ENCODE data around the gene SORBS1.

Gene SORBS1

DNA sequence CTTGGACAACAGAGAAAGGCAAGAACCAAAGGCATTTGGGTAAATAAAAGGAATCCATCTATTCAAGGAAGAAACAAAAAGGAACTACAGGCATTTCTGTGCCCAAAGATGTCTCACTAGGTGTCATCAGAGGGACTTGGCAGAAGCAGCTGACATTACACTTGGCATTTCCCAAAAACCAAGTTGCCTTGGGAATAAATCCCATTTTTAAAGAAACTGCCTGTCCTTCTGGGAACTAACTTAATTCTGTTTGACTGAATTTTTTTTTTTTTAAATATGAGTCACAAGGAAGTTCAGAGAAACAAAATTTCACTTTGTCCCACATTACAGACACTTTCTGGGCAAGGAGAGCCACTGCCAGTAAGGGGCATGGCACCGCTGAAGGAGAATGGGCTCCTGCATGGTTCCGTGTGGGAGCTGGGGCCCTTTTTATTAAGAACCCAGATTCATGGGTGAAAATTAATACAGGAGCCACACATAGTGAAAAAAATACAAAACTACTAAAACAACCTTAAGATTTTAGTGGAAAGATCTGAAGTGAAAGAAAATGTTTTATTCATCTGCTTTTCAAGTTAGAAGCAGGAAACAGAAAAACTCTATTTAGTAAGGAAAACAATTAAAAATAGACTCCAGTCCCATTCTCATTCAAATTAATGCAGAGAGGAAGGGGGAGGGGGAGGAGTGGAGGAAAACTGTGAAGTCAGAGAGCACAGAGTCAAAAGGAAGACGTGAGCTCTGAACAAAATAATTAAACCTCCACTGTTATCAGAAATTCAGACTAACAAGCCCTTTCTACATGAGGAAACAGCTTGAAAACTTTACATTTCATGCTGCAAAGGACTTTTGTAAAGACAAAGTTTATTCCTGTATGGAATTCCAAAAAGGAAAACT lies 151.9 kb downstream of the SORBS1 start:
- no peak for DNase-seq (ENCODE audit: low read depth in 2 of 2)

DNA sequence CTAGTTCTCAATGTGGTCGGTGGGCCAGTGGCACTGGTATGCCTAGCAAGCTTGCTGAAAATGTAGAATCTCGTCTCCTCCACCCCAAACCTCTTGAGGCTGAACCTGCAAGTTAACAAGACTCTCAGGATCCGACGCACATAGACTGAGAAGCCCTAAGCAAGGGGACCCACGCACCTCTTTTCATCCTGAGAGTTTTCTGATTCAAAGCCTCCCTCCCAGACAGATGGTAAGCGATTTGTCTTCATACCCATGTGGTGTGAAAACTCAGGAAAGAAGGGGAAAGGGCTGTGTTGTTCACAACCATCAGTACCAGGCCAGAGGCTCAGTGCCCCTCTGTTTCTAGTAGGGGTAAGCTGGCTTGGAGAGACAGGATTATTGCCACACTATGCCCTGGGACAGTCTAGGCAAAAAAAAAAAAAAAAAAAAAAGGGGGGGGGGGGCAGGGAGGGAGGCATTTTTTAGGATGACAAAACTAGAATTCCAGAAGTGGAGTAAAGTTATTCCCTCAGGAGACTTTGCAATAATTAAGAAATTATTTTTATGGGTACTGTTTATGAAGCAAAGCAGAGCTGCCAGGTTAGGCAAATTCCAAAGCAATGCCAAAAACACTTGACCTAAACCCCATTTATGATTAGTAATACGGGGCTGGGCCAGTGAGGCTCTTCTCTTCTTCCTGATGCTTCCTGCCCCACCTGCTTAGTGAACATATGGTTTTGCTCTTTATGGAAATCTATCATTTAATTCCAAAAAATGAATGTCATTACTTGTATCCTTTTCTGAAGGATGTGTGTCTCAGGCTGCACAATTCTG lies 152.8 kb downstream of the SORBS1 start:
- no peak for DNase-seq (ENCODE audit: low read depth in 2 of 2)

DNA sequence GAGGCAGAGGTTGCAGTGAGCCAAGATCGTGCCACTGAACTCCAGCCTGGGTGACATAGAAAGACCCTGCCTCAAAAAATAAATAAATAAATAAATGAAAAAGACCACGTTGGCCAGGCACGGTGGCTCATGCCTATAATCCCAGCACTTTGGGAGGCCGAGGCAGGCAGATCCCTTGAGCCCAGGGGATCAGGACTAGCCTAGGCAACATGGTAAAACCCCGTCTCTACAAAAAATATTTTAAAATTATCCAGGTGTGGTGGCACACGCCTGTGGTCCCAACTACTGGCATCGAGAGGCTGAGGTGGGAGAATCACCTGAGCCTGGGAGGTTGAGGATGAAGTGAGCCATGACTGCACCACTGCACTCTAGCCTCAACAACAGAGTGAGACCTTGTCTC lies 153.6 kb downstream of the SORBS1 start:
- no peak for DNase-seq (ENCODE audit: low read depth in 2 of 2)

DNA sequence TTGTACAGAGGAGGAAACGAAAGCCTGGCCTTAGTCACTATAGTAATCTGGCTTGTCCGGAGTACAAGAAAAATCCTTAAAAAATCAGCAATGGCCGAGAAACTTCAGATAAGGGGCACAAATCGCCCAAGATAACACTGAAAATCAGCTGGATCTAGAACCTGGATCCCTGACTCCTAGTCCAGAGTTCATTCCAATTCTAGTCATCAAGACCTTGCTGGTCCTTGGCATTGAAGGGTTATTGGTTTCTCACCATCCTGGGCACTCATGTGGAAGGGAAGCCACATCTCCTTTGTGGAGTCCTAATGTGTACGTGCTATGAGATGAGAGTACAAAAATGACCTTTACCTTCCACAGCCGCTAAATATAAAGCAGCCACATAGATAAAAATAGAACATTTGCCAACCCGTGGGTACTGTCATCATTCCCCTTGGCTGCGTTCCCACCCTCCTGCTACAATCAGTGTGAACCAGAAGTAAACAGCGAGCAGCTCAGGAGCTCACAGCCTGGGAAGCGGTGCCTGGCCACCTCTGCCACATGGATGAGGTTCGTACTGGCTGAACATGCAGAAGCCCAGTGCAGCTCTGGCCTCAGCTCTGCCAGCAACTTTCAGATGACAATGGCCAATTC lies 154.4 kb downstream of the SORBS1 start:
- DNase-seq (ENCODE audit: low read depth in 2 of 2): no peak

DNA sequence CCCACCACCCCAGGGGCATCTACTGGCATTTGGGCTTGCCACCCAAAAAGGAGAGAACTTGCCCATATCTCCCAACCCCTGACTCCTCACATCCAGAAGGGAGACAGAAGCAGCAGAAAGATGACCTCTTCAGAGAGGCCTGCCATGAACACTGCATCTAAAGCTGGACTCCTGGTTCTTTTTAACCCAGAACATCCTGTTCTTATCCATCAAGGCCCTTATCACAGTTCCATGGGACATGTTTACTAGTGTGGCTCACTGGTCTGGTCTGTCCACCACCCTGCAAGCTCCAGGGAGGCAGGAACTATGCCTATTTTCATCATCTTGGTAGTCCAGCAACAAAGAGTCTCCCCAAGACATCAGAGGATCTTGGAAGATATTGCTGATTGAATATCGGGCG lies 155.5 kb downstream of the SORBS1 start:
- no peak for DNase-seq (ENCODE audit: low read depth in 2 of 2)

DNA sequence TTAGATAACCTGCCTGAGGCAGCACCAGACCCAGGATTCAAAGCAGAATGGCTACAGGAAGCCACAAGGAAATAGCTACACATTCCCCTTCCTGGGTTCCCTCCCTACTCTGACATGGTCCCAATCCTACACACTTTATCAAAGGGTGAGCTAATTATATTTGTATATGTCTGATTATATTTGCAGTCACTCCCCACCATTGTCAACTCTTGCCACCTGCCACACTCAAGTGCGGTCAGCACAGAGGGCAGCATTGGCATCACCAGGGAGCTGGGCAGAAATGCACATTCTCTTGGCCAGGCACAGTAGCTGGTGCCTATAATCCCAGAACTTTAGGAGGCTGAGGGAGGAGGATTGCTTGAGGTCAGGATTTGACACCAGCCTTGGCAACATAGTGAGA lies 156.3 kb downstream of the SORBS1 start:
- no peak for DNase-seq (ENCODE audit: low read depth in 2 of 2)

DNA sequence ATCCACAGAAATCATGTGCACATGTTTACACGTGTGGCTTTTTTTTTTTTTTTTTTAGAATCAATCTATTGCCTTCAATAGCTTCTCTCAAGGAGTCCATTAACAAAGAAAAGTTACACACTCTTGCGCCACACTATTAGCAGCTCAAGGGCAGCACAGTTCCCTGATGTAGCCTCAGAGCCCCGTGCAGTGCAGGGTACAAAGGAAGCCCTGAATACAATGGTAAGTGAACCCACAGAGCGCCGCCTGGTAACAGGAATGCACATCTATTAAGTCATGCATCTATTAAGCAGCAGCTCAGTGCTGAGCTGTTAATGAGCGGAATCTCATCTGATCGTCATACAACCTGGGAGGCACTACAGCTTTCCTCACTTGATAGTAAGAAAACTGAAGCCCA lies 156.7 kb downstream of the SORBS1 start:
- no peak for DNase-seq (ENCODE audit: low read depth in 2 of 2)

DNA sequence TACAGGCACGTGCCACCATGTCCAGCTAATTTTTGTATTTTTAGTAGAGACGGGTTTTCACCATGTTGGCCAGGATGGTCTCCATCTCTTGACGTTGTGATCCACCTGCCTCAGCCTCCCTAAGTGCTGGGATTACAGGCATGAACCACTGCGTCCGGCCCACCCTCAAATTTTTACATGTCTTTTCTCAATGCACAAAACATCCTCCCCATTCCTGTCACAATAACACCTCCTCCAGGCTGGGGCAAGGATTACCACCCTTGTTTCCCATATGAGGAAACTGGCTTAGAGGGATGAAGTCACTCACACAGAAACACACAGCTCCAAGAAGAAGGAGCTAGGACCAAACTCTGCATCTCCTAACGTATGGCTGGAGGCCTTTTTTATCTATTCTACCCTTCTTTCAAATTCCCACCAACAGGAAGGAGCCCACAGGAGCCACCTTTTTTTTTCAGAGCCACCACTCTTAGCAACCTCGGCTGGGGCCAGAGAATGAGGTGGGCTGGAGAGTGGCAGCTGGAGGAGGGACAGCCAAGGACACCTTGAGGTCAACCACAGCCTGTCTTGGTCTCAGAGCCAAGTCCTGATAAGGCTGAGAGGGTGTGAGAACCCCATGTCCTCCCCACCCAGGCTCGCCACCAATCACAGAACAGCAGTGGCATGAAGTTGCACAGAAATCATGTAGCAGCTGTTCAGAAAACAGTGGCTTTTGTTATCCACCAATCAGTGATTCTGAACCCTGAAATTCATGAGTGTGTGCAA lies 157.3 kb downstream of the SORBS1 start:
- DNase-seq (ENCODE audit: low read depth in 2 of 2): no peak

DNA sequence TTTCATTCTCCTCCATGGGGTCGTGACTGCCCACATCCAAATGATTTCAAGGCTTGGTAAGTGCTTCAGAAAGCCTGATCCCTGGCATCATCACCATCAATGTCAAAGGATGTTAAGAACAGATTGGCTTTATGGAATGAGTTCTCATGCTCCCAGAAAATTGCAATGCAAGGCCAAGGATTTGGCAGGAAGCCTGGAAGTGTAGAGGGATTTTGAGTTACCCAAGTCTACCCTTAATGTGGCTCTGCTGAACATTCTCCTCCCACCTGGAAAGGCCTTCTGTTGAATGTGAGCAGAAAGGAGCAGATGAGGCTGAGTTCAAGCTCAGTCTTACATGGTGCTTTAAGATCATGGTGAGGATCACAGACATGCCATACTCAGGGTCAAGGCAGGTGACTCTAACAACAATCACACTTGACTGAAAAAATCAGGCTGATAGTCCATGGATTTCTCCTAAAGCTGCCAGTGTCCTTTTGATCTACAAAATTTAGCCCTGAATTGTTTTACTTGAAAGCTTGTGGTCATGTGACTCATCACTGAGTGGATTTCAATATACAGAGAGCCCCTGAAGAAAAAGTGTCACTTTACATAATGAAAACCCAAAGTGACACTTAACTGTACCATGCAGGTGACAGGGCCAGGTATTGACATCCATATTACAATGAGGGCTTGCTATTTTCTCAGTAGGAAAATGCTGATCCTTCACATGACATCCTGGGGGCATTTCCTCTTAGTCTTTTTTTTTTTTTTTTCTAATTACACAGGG lies 159.3 kb downstream of the SORBS1 start:
- no peak for DNase-seq (ENCODE audit: low read depth in 2 of 2)

DNA sequence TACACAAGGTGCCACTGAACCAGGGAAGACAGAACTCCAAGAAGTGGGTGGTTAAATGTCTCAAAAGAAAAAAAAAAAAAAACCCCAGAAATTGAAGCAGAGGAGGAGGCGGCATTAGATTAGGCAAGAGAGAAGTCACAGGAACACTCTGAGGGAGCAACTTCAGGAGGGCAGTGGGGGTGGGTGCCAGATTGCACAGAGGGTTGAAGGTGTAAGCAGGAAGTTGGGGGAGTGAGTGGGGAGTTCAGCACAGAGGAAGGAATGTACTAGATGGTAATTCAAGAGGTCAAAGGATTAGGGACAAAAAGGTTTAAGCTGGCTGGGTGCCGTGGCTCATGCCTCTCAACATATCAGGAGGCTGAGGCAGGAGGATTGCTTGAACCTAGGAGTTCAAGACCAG lies 160.4 kb downstream of the SORBS1 start:
- DNase-seq (ENCODE audit: low read depth in 2 of 2): no peak

DNA sequence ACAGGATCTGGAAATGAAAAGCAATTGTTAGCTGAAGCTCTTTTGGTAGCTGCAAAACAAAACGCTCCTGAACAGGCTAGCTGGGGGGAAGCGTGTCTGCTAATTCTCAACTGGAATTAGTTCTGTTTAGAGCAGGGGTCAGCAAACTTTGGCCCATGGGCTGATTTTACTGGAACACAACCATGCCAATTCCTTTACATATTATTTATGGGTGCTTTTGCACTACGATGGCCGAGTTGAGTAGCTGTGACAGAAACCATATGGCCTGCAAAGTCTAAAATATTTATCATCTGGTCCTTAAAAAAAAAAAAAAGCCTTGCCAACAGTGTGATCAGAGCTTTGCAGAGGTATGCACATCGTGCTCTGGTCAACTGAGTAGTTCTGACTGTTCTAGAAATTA lies 162.0 kb downstream of the SORBS1 start:
- no peak for DNase-seq (ENCODE audit: low read depth in 2 of 2)

DNA sequence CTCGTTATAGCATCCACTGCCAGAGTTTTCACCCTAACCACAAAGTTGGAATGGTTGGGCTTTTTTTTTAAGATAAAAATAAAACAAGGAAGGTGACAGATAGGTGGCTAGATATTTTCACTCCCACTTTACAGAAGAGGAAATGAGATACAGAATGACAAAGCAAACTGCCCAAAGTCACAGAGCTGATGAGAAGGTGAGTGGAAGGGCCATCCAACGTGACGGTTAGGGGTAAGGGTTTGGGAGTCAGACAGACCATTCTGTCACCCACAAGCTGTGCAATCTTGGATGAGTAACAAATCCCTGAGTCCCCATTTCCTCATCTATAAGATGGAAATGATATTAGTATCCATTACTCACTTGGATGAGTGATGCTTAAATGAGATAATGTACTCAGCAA lies 163.4 kb downstream of the SORBS1 start:
- DNase-seq (ENCODE audit: low read depth in 2 of 2): no peak

DNA sequence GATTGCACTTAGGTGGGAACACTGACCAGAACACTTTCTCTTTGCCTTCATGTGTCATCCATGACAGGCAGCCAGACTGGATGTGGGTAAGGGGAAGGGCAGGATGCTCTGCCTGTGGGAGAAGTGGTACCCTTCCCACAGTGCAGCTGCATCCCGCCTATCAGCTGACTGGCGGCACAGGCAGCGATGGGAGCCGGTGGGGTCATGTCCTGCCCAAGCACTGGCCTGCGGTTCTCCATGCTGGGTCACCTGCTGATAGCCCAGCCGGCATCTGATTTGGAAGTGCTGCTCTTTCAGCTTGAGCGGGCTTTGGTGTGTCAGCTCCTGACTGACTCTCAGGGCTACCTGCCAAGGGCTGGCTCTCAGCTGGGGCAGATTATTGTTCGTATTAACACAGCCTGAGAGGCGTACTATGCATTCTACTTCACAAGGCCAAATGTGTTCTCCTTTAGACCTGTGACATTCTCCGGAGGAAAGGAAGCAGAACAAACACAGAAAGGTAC lies 165.2 kb downstream of the SORBS1 start:
- DNase-seq (ENCODE audit: low read depth in 2 of 2): no peak

DNA sequence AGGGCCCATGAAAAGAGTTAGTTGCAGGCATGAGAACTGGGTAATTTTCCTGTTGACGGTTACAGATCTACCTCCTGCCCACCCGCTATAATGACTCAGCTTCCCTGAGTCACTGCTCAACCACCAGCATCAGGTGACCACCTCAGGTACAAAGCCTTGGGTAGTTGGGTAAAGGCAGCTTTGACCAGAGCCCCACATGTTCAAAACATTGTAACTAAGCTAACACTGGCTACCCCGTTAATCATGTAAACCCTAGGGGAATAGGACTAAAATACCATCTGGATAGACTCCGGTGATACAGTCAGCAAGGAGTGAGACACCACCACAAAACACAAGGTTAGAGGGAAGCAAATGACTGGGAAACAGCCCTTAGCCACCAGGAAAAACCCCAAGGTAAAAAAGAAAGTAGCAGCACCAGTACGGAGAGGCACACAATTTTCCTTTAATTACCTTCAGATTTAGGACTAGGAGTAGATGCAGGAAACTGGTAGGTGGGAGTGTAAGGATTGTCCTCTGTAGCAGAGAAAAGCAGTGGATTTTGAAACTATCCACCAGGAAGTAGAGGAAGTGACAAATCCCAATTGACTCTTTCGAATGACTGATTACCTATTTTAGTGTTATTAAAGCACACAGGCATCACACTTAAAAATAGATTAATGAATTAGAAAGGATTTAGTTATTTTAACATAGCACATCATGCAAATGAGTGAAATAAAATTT lies 166.8 kb downstream of the SORBS1 start:
- DNase-seq (ENCODE audit: low read depth in 2 of 2): no peak

DNA sequence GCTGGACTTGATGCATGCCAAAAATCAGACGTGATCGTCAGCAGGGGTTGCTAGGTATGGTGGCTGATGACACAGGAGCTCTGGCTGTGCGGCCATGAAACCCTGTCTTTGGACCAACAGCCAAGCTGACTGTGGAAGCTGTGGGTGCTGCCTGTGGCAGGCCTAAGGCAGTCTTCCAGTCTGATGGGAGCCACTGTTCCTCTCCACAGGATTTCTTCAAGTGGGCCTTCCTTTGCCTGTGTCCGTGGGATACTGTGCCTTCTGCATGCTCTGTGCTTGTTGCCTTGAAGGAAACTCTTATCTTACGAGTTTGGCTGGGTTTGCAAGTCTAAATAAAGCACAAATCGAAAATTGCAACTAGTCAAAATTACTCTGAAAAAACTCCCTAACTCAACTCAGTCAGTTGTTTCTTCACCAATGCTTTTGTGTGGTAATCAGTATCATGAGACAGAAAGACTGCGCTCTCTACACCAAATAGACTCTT lies 168.4 kb downstream of the SORBS1 start:
- DNase-seq (ENCODE audit: low read depth in 2 of 2): no peak

DNA sequence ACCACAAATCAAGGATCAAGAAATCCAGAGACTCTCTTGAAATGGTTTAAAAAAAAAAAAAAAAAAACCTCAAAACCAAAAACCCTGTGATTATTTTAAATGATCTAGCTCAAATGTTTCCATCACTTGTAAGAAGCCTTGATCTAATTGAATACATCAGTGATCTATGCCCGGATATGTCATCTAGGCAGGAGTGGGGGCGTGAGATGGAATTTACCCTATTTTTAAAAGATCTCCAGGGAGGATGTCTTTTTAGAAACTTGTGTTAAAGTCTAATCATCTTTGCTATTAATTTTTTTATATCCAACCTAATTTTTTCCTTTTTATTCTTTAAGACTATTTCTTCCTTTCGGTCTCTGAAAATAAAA lies 169.0 kb downstream of the SORBS1 start:
- no peak for DNase-seq (ENCODE audit: low read depth in 2 of 2)

DNA sequence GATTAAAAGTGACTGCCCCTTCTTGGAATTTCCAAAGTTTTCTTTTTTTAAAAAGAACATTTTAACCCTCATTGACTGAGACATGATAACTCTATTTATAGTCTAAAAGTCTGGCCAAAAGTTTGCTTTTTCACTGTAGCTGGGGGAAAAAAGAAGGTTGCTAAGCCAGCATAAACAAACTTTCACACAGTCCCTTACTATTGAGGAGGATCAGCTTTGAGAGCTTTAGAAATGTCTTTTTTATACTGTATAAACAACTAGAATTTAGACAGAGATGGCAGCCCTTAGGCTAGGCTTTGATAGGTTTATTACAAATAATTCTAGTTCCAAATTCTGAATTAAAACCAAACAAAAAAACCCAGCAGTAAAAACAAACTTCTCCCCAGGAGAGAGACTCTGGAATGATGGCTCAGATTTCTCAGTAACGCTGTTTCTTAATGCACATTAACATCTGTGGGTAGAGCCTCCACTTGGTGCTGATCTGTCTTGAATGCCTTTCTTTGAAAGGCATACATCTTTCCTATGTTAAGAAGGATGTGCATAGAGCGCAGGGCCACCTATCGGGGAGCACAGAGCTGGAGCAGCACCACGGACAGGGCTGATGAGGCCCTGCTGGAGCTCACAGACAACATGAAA lies 169.5 kb downstream of the SORBS1 start:
- DNase-seq (ENCODE audit: low read depth in 2 of 2): no peak

DNA sequence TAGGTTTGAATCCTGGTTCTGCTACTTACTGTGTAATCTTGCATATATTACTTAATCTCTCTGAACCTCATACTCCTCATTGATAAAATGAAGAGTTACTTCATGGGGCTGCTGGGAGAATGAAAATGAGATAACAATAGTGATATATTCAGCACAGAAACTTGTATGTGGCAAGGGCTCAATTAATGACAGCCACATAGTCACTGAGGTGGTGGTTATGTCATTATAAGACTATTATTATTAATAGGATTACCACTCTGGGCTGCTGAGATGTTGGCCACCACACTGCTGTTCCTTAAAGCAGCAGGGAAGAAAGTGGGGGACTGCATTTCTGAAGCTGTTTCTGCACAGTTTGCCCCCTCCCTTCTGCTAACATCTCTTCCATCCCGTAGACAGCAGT lies 170.0 kb downstream of the SORBS1 start:
- DNase-seq (ENCODE audit: low read depth in 2 of 2): no peak

DNA sequence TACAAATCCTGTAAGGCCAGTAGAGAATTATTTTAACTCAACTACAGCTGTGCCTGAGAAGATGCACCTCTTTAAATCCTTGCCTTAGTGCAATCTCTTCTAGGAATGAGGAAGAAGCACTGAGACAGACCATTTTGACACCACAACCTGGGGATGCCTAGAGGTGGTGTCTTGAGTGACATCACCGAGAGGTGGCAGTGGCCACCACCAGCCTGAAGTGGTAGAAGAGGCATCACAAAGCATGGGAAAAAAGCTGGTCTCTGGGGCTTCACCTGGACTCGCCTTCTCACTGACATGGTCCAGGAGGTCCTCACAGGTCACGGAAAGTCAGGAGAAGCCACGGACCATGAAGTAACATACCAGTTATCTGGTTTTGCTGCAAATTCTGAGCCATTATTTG lies 171.2 kb downstream of the SORBS1 start:
- DNase-seq (ENCODE audit: low read depth in 2 of 2): no peak

DNA sequence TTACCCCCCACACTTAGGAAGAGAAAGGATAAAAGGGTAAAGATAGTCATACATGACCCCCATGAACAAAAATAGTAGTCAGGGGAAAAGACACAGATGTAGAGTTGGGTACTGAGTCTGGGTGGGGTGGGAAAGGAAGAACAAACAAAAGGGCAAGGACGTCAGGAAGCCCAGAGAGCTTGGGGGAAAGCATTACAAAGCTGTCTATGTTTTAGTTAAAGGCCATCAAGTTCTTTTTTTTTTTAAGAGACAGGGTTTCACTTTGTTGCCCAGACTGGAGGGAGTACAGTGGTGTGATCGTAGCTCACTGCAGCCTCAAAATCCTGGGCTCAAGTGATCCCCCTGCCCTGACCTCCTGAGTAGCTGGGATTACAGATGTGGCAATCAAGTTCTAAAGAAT lies 172.0 kb downstream of the SORBS1 start:
- no peak for DNase-seq (ENCODE audit: low read depth in 2 of 2)
